Stimulated activated CD8-positive, alpha-beta memory T cell treated with anti-CD3 and anti-CD28 coated beads, Interleukin-7, amount 100 ng/mL, for 1 hour (primary cell): ENCODE measurements around the gene NRDE2.

ENCODE experiments used
- DNase-seq, 2 donors: peaks; one replicate each; pipeline ENCODE4 v3.0.0-alpha.2; 2020; ENCODE audit warnings: low read depth in 2 of 2

NRDE2 gene

GRCh38 chr14:90331497-90332270, at the start of gene NRDE2:
Gene NRDE2, minus strand, starts transcription at chr14:90331941. Its CDS starts 37 bp downstream, at chr14:90331904.
- DNase-seq: peak; percentile 83 to 88

GRCh38 chr14:90381011-90381786, 49.5 kb upstream of the NRDE2 start:
- DNase-seq: no peak

- no peak for DNase-seq
Observed at GRCh38 chr14:90379106-90379505, 47.4 kb upstream of the NRDE2 start.

- DNase-seq: no peak
Observed at GRCh38 chr14:90378249-90378648, 46.5 kb upstream of the NRDE2 start.

- DNase-seq: no peak
Observed at GRCh38 chr14:90375934-90376333, 44.2 kb upstream of the NRDE2 start.

GRCh38 chr14:90374813-90375212, 43.1 kb upstream of the NRDE2 start:
- DNase-seq: no peak

- no peak for DNase-seq
Observed at GRCh38 chr14:90373887-90374286, 42.1 kb upstream of the NRDE2 start.

GRCh38 chr14:90368946-90369721, 37.4 kb upstream of the NRDE2 start:
- DNase-seq: no peak

- DNase-seq: no peak
Observed at GRCh38 chr14:90362558-90362896, 30.8 kb upstream of the NRDE2 start.

- no peak for DNase-seq
Observed at GRCh38 chr14:90361865-90362557, 30.3 kb upstream of the NRDE2 start.

GRCh38 chr14:90358359-90358758, 26.6 kb upstream of the NRDE2 start:
- DNase-seq: no peak

- DNase-seq: no peak
Observed at GRCh38 chr14:90356925-90357324, 25.2 kb upstream of the NRDE2 start.

GRCh38 chr14:90355540-90356518, 24.1 kb upstream of the NRDE2 start:
- DNase-seq: no peak

GRCh38 chr14:90354551-90355298, 23.0 kb upstream of the NRDE2 start:
- DNase-seq: no peak

- no peak for DNase-seq
Observed at GRCh38 chr14:90349739-90350138, 18.0 kb upstream of the NRDE2 start.

GRCh38 chr14:90348270-90348669, 16.5 kb upstream of the NRDE2 start:
- DNase-seq: no peak

- DNase-seq: no peak
Observed at GRCh38 chr14:90345239-90345557, 13.5 kb upstream of the NRDE2 start.

GRCh38 chr14:90344331-90345238, 12.8 kb upstream of the NRDE2 start:
- no peak for DNase-seq

GRCh38 chr14:90342327-90342726, 10.6 kb upstream of the NRDE2 start:
- no peak for DNase-seq
